ENCODE measurements around the gene FOXN4. TPM values are rescaled to one million over a fixed set of nuclear protein-coding genes. Genes with fewer than 3 reads are reported as not detected.
A peak's percentile ranks its signal among the peaks of the same experiment; 100 is the strongest.

Gene FOXN4
- not detected for total RNA-seq

GRCh38 chr12:109308534-109309380 lies at the start of gene FOXN4:
FOXN4 (minus strand) TSS chr12:109309284; CDS start chr12:109308321, 963 bp downstream.
- POLR2A ChIA-PET: no interaction called here
- ATAC-seq (no peak), DNase-seq (no peak)
- Mint-ChIP-seq H3K4me1 (peaks cover 9% of the 10 kb centered on the region), H3K36me3 (ENCODE audit: low read depth) (no peaks in the 10 kb centered on the region), H3K9me3 (ENCODE audit: low read depth) (no peaks in the 10 kb centered on the region), H3K27me3 (peaks cover 39% of the 10 kb centered on the region), H3K4me3 (peak within 1 kb of the TSS; percentile 63), H3K27ac (no peak within 1 kb of the TSS)
- intact Hi-C loops (cut with DNase I, micrococcal nuclease): no loop called here
- CTCF ChIA-PET: interaction anchor here (0.7 kb wide), 1 partner anchor 120 kb away, joined by 3 read pairs; no protein-coding TSS in a partner anchor

- CTCF ChIA-PET: interaction anchor here (1.4 kb wide), 1 partner anchor 8 kb away, joined by 5 read pairs; no protein-coding TSS in a partner anchor
- peak; percentile 12 for DNase-seq
- Mint-ChIP-seq H3K27me3 (peaks cover 23% of the 10 kb centered on the region), H3K9me3 (ENCODE audit: low read depth) (no peaks in the 10 kb centered on the region), H3K27ac (no peak overlapping the region), H3K36me3 (ENCODE audit: low read depth) (no peaks in the 10 kb centered on the region), H3K4me1 (peaks cover 9% of the 10 kb centered on the region), H3K4me3 (peak overlapping the region; percentile 38)
- ATAC-seq: peak; percentile 100
- POLR2A ChIA-PET: no interaction called here
- intact Hi-C loops (cut with DNase I, micrococcal nuclease): no loop called here
Observed at GRCh38 chr12:109358154-109358869, 49.2 kb upstream of the FOXN4 start.

GRCh38 chr12:109357032-109357431 lies 47.9 kb upstream of the FOXN4 start:
- Mint-ChIP-seq H3K27me3 (peaks cover 25% of the 10 kb centered on the region), H3K4me3 (no peak overlapping the region), H3K36me3 (ENCODE audit: low read depth) (no peaks in the 10 kb centered on the region), H3K27ac (no peak overlapping the region), H3K4me1 (peaks cover 9% of the 10 kb centered on the region), H3K9me3 (ENCODE audit: low read depth) (no peaks in the 10 kb centered on the region)
- POLR2A ChIA-PET: no interaction called here
- CTCF ChIA-PET: no interaction called here
- ATAC-seq: no peak
- no peak for DNase-seq
- intact Hi-C loops (cut with DNase I, micrococcal nuclease): no loop called here

GRCh38 chr12:109356577-109356976 lies 47.5 kb upstream of the FOXN4 start:
- no peak overlapping the region for H3K4me3 Mint-ChIP-seq
- ChIA-PET POLR2A (no interaction called here), CTCF (interaction anchor here (0.7 kb wide), 1 partner anchor 39 kb away, joined by 3 read pairs; no protein-coding TSS in a partner anchor)
- intact Hi-C loops (cut with DNase I, micrococcal nuclease): no loop called here
- no peak for DNase-seq
- H3K9me3 Mint-ChIP-seq (ENCODE audit: low read depth): no peaks in the 10 kb centered on the region
- H3K36me3 Mint-ChIP-seq (ENCODE audit: low read depth): no peaks in the 10 kb centered on the region
- peaks cover 9% of the 10 kb centered on the region for H3K4me1 Mint-ChIP-seq
- H3K27me3 Mint-ChIP-seq: peaks cover 25% of the 10 kb centered on the region
- no peak for ATAC-seq
- no peak overlapping the region for H3K27ac Mint-ChIP-seq

- ChIA-PET POLR2A (no interaction called here), CTCF (interaction anchor here (0.6 kb wide), 1 partner anchor 19 kb away, joined by 3 read pairs; no protein-coding TSS in a partner anchor)
- Mint-ChIP-seq H3K4me3 (no peak overlapping the region), H3K36me3 (ENCODE audit: low read depth) (no peaks in the 10 kb centered on the region), H3K27me3 (peaks cover 19% of the 10 kb centered on the region), H3K27ac (no peak overlapping the region), H3K4me1 (no peaks in the 10 kb centered on the region), H3K9me3 (ENCODE audit: low read depth) (no peaks in the 10 kb centered on the region)
- DNase-seq (no peak), ATAC-seq (no peak)
- intact Hi-C loops (cut with DNase I, micrococcal nuclease): no loop called here
Observed at GRCh38 chr12:109352184-109352583, 43.1 kb upstream of the FOXN4 start.

- ATAC-seq: no peak
- ChIA-PET POLR2A (no interaction called here), CTCF (interaction anchor here (1.1 kb wide), 1 partner anchor 30 kb away, joined by 3 read pairs; no protein-coding TSS in a partner anchor)
- Mint-ChIP-seq H3K27me3 (peaks cover 13% of the 10 kb centered on the region), H3K9me3 (ENCODE audit: low read depth) (no peaks in the 10 kb centered on the region), H3K4me3 (no peak within 1 kb of the TSS), H3K4me1 (no peaks in the 10 kb centered on the region), H3K36me3 (ENCODE audit: low read depth) (no peaks in the 10 kb centered on the region), H3K27ac (no peak within 1 kb of the TSS)
- intact Hi-C loops (cut with DNase I, micrococcal nuclease): no loop called here
- no peak for DNase-seq
Observed at GRCh38 chr12:109347589-109347988, 38.5 kb upstream of the FOXN4 start, which contains the start of gene MYO1H. MYO1H (plus strand) TSS chr12:109347900; CDS start chr12:109347961, 61 bp downstream.

GRCh38 chr12:109346920-109347319 lies 37.8 kb upstream of the FOXN4 start:
- ATAC-seq (no peak), DNase-seq (peak; percentile 35)
- CTCF ChIA-PET: interaction anchor here (1.1 kb wide), 1 partner anchor 31 kb away, joined by 3 read pairs; no protein-coding TSS in a partner anchor
- H3K27me3 Mint-ChIP-seq: peaks cover 8% of the 10 kb centered on the region
- H3K9me3 Mint-ChIP-seq (ENCODE audit: low read depth): no peaks in the 10 kb centered on the region
- H3K27ac Mint-ChIP-seq: no peak overlapping the region
- no peaks in the 10 kb centered on the region for H3K36me3 Mint-ChIP-seq (ENCODE audit: low read depth)
- intact Hi-C loops (cut with DNase I, micrococcal nuclease): no loop called here
- POLR2A ChIA-PET: no interaction called here
- H3K4me3 Mint-ChIP-seq: no peak overlapping the region
- H3K4me1 Mint-ChIP-seq: no peaks in the 10 kb centered on the region

GRCh38 chr12:109345428-109345827 lies 36.3 kb upstream of the FOXN4 start:
- no peak overlapping the region for H3K27ac Mint-ChIP-seq
- ATAC-seq (no peak), DNase-seq (no peak)
- intact Hi-C loops (cut with DNase I, micrococcal nuclease): no loop called here
- ChIA-PET CTCF (interaction anchor here (0.5 kb wide), 1 partner anchor 99 kb away, joined by 3 read pairs; no protein-coding TSS in a partner anchor), POLR2A (no interaction called here)
- peaks cover 10% of the 10 kb centered on the region for H3K27me3 Mint-ChIP-seq
- H3K4me3 Mint-ChIP-seq: no peak overlapping the region
- H3K4me1 Mint-ChIP-seq: no peaks in the 10 kb centered on the region
- no peaks in the 10 kb centered on the region for H3K36me3 Mint-ChIP-seq (ENCODE audit: low read depth)
- no peaks in the 10 kb centered on the region for H3K9me3 Mint-ChIP-seq (ENCODE audit: low read depth)

- no peak for ATAC-seq
- H3K4me3 Mint-ChIP-seq: no peak overlapping the region
- no peaks in the 10 kb centered on the region for H3K36me3 Mint-ChIP-seq (ENCODE audit: low read depth)
- intact Hi-C loops (cut with DNase I, micrococcal nuclease): no loop called here
- H3K4me1 Mint-ChIP-seq: no peaks in the 10 kb centered on the region
- ChIA-PET CTCF (interaction anchor here (0.7 kb wide), 1 partner anchor 98 kb away, joined by 3 read pairs; no protein-coding TSS in a partner anchor), POLR2A (no interaction called here)
- no peak overlapping the region for H3K27ac Mint-ChIP-seq
- H3K9me3 Mint-ChIP-seq (ENCODE audit: low read depth): no peaks in the 10 kb centered on the region
- H3K27me3 Mint-ChIP-seq: peaks cover 13% of the 10 kb centered on the region
- no peak for DNase-seq
Observed at GRCh38 chr12:109343677-109344076, 34.6 kb upstream of the FOXN4 start.

GRCh38 chr12:109336593-109336992 lies 27.5 kb upstream of the FOXN4 start:
- no peak for ATAC-seq
- peaks cover 22% of the 10 kb centered on the region for H3K27me3 Mint-ChIP-seq
- ChIA-PET CTCF (no interaction called here), POLR2A (no interaction called here)
- intact Hi-C loops (cut with DNase I, micrococcal nuclease): no loop called here
- DNase-seq: no peak
- H3K4me3 Mint-ChIP-seq: no peak overlapping the region
- no peak overlapping the region for H3K27ac Mint-ChIP-seq
- no peaks in the 10 kb centered on the region for H3K9me3 Mint-ChIP-seq (ENCODE audit: low read depth)
- H3K4me1 Mint-ChIP-seq: no peaks in the 10 kb centered on the region
- no peaks in the 10 kb centered on the region for H3K36me3 Mint-ChIP-seq (ENCODE audit: low read depth)

GRCh38 chr12:109334887-109335286 lies 25.8 kb upstream of the FOXN4 start:
- intact Hi-C loops (cut with DNase I, micrococcal nuclease): no loop called here
- ATAC-seq: no peak
- no peak overlapping the region for H3K4me3 Mint-ChIP-seq
- ChIA-PET CTCF (no interaction called here), POLR2A (no interaction called here)
- no peak overlapping the region for H3K27ac Mint-ChIP-seq
- DNase-seq: no peak
- H3K27me3 Mint-ChIP-seq: peaks cover 21% of the 10 kb centered on the region
- no peaks in the 10 kb centered on the region for H3K9me3 Mint-ChIP-seq (ENCODE audit: low read depth)
- H3K4me1 Mint-ChIP-seq: no peaks in the 10 kb centered on the region
- no peaks in the 10 kb centered on the region for H3K36me3 Mint-ChIP-seq (ENCODE audit: low read depth)
